ENCODE data around the gene P4HA3. TPM values are rescaled to one million over a fixed set of nuclear protein-coding genes. Genes with fewer than 3 reads are reported as not detected.

The P4HA3 gene
- total RNA-seq, 1 donor from 2014 or later = 6.4 TPM

GRCh38 chr11:74325649-74326645 is 14.5 kb upstream of the P4HA3 start:
- Mint-ChIP-seq H3K4me1 (ENCODE audit: unreplicated experiment) (peaks cover 65% of the 10 kb centered on the region), H3K9me3 (ENCODE audit: unreplicated experiment) (no peaks in the 10 kb centered on the region), H3K4me3 (ENCODE audit: unreplicated experiment) (no peak overlapping the region), H3K27me3 (ENCODE audit: unreplicated experiment) (no peaks in the 10 kb centered on the region), H3K27ac (ENCODE audit: unreplicated experiment) (peak overlapping the region; percentile 60), H3K36me3 (ENCODE audit: unreplicated experiment) (peaks cover 6% of the 10 kb centered on the region)
- DNase-seq (ENCODE audit: extremely low spot score, unreplicated experiment) = no peak
- no peak for TF ChIP-seq CTCF (IDR thresholded peaks at IDR 0.05)

- Mint-ChIP-seq H3K4me1 (ENCODE audit: unreplicated experiment) (peaks cover 73% of the 10 kb centered on the region), H3K27ac (ENCODE audit: unreplicated experiment) (peak overlapping the region; percentile 84), H3K9me3 (ENCODE audit: unreplicated experiment) (no peaks in the 10 kb centered on the region), H3K36me3 (ENCODE audit: unreplicated experiment) (peaks cover 4% of the 10 kb centered on the region), H3K4me3 (ENCODE audit: unreplicated experiment) (no peak overlapping the region), H3K27me3 (ENCODE audit: unreplicated experiment) (no peaks in the 10 kb centered on the region)
- DNase-seq (ENCODE audit: extremely low spot score, unreplicated experiment) = no peak
- TF ChIP-seq CTCF (IDR thresholded peaks at IDR 0.05) = no peak
Observed at GRCh38 chr11:74322667-74323066, 11.2 kb upstream of the P4HA3 start.

GRCh38 chr11:74321487-74322188 is 10.2 kb upstream of the P4HA3 start:
- H3K36me3 Mint-ChIP-seq (ENCODE audit: unreplicated experiment) = peaks cover 4% of the 10 kb centered on the region
- peak; percentile 59 for TF ChIP-seq CTCF (IDR thresholded peaks at IDR 0.05)
- no peak overlapping the region for H3K4me3 Mint-ChIP-seq (ENCODE audit: unreplicated experiment)
- no peak for DNase-seq (ENCODE audit: extremely low spot score, unreplicated experiment)
- H3K4me1 Mint-ChIP-seq (ENCODE audit: unreplicated experiment) = peaks cover 73% of the 10 kb centered on the region
- H3K27me3 Mint-ChIP-seq (ENCODE audit: unreplicated experiment) = no peaks in the 10 kb centered on the region
- peaks cover 4% of the 10 kb centered on the region for H3K9me3 Mint-ChIP-seq (ENCODE audit: unreplicated experiment)
- peak overlapping the region; percentile 84 for H3K27ac Mint-ChIP-seq (ENCODE audit: unreplicated experiment)

GRCh38 chr11:74320538-74320937 is 9.1 kb upstream of the P4HA3 start:
- H3K27me3 Mint-ChIP-seq (ENCODE audit: unreplicated experiment) = no peaks in the 10 kb centered on the region
- no peak for TF ChIP-seq CTCF (IDR thresholded peaks at IDR 0.05)
- peaks cover 62% of the 10 kb centered on the region for H3K4me1 Mint-ChIP-seq (ENCODE audit: unreplicated experiment)
- DNase-seq (ENCODE audit: extremely low spot score, unreplicated experiment) = no peak
- H3K36me3 Mint-ChIP-seq (ENCODE audit: unreplicated experiment) = peaks cover 6% of the 10 kb centered on the region
- H3K4me3 Mint-ChIP-seq (ENCODE audit: unreplicated experiment) = no peak overlapping the region
- H3K9me3 Mint-ChIP-seq (ENCODE audit: unreplicated experiment) = peaks cover 6% of the 10 kb centered on the region
- H3K27ac Mint-ChIP-seq (ENCODE audit: unreplicated experiment) = no peak overlapping the region
